RPMI7951 (cell line): ENCODE data around the gene DCAKD. TPM values are rescaled to one million over a fixed set of nuclear protein-coding genes. Genes with fewer than 3 reads are reported as not detected.

Source experiments
- DNase-seq: peaks from one replicate; pipeline ENCODE4 v3.0.0-alpha.2; 2012; ENCODE audit warnings: low read depth
- total RNA-seq: library from RNA; depleted of rRNA; stranded (reverse); fragments of >200 nt; shearing (Covaris generic); gene quantifications from 2 replicates; pipeline ENCODE4 v1.2.3, GENCODE V29; 2014; rRNA removed

DCAKD gene
- 33.6 and 35.9 TPM in 2 replicates for total RNA-seq

- DNase-seq: peak; percentile 95
Observed at GRCh38 chr17:45051060-45051719, at the start of gene DCAKD. Gene DCAKD, minus strand, starts transcription at chr17:45051632. Its CDS starts 16,747 bp downstream, at chr17:45034885.

DNA sequence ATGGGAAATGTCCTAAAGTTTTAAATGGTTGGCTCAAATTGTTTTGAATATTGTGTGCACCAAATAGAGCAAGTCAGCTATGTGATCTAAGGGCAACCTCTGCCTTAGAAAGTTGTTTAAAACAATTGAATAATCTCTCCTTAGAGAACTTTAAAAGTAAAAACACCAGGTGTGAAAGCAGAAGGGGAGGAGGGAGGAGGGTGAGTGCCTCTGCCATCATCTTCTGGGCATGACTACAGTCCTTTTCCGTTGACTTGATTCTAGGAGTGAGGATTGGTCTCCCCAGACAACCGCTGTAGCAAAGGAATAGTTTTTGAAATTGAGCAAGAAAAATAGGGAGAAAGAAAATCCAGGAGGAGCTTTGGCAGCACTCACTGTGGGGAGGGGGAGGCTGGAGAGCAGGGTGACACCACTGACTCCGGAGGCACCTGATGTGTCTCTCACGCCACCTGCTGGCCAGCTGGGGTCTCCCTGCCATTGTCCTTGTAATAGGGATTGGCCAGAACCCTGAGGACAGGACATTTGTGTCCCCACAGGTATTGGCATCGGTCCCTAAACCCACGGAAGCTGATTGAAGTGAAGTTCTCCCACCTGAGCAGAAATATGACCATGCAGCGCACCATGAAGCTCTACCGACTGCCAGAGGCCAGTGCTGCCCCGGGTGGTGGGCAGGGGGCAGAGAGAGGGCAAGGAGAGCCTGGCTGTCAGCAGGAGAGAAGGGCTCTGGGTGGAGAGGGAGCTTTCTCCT, 47.6 kb upstream of the DCAKD start:
- DNase-seq: peak; percentile 57

DNA sequence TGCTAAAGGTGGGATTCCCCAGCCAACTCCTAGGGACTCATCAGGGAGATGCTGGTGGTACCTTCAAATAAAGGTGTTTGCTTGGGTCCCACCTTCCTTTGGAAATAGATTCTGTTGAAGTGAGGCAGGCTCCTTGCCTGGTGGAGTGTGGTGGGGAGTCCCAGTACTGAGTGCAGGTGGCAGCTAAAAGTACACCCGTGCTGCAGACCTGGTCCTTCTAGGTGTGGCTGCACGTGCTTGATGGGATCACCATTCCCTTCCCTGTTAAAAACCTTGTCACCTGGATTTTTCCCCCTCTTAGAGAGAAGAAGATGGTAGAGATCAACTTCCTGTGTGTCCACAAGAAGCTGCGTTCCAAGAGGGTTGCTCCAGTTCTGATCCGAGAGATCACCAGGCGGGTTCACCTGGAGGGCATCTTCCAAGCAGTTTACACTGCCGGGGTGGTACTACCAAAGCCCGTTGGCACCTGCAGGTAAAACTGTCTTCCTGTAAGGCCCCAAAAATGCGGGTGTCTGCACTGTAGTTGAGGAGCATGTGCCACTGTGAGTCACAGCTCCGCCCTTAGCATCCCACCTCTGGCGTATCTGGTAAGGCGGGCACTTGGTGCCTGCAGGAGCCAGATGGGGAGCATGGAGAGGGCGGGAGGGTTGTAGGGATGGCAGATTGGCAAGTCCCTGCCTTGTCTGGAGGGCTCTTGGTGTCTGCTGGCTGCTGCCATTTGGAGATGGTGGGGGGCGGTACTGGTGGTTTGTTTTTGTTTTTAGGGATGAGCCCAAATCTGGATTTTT, 46.8 kb upstream of the DCAKD start:
- DNase-seq: no peak

DNA sequence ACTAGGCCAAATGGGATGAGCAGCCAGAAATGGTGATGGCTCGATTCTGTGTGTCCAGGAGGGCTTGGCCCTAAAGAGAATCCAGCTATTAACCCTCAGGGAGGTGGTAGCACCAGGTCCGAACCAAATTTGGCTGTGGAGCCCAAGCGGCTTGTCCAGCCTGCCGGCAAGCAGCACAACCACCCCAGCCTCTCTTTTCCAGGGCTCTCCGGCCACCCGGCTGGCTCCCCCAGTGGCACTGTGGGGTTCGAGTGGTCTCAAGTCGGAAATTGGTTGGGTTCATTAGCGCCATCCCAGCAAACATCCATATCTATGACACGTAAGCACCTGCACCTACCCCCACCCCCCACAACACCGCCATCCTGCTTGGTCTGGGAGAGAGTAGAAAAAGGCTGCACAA, 45.5 kb upstream of the DCAKD start:
- no peak for DNase-seq

DNA sequence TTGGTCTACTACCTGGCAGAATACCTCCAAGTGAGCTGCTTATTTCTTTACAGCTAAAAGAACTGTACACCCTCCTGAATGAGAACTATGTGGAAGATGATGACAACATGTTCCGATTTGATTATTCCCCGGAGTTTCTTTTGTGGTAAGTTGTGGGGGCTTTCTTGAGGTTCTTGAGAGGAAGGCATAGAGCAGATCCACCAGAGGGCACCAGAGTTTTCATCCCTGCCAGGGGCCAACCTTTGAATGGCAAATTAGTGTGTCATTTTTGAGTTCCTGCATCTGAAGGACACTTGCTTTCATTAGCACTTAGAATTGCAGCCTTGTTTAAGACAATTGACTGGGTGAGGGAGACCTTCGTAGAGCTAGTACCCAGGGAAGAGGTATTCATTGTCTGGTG, 44.7 kb upstream of the DCAKD start:
- peak; percentile 17 for DNase-seq

DNA sequence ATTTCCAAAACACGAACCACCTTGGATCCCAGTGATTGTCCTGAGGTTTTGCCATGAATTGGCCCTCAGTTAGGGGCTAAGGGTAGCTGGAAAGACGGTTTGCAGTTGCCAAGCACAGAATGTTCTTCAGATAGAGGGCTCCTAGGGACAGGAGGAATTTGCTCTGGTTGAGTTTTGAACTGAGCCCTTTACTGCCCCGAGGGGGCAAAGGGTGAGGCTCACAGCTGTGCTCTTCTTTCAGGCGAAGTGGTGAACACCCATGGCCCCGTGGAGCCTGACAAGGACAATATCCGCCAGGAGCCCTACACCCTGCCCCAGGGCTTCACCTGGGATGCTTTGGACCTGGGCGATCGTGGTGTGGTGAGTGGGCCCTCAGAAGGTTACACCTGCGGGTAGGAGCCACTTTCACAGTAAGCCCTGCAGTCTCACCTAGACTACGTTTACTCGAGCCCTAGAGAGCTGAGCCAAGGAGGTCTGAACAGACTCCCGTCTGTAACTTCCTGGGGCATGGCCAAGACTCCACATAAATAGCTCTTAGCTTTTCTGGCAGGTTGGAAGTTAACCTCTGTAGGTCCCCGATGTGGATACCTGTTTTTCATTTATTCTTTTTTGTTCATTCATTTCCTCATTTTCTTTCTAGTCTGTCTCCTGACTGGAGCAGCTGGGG, 42.1 kb upstream of the DCAKD start:
- peak; percentile 39 for DNase-seq

GRCh38 chr17:45092911-45093430, 41.5 kb upstream of the DCAKD start:
- DNase-seq: peak; percentile 95

GRCh38 chr17:45091778-45092425, 40.5 kb upstream of the DCAKD start:
- peak; percentile 17 for DNase-seq

DNA sequence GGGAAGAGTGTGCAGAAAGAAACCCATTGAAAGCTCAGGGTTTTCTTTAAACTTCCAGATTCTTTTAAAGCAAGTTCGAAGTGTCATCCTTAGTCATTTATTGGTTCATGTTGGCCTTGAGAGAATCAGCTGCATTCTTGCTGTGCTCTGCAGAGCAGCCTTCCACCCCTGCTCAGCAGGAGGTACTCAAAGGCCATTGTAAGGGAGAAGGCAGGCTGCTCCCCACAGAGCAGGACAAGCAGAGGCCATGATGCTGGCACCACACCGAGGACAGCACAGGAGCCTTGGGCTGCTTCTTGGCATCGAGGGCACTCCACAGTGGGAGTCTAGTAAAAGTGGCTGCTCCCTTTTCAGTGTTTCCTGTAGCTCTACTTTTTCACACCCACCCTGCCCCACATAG, 39.3 kb upstream of the DCAKD start:
- DNase-seq: no peak

- no peak for DNase-seq
Observed at GRCh38 chr17:45088741-45089140, 37.3 kb upstream of the DCAKD start.

DNA sequence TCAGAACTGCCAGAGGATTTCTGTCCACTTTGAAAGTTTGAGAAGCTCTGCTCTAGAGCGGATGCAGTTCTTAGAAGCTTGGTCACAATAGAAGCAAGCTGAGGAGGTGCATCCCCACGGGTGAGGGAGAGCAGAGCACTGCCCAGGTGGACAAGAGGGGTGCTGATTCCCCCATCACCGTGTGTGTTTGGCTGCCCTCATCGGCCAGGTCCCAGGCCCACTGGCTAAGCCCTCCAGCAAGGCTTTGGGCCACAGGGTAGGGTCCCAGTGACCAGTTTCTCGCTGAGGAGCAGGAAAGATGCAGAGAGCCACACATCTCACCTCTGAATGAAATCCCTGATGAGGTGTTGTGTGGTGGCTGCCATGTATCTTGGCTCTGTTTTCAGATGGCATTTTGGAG, 36.5 kb upstream of the DCAKD start:
- no peak for DNase-seq

GRCh38 chr17:45087504-45087975, 36.1 kb upstream of the DCAKD start:
- no peak for DNase-seq

DNA sequence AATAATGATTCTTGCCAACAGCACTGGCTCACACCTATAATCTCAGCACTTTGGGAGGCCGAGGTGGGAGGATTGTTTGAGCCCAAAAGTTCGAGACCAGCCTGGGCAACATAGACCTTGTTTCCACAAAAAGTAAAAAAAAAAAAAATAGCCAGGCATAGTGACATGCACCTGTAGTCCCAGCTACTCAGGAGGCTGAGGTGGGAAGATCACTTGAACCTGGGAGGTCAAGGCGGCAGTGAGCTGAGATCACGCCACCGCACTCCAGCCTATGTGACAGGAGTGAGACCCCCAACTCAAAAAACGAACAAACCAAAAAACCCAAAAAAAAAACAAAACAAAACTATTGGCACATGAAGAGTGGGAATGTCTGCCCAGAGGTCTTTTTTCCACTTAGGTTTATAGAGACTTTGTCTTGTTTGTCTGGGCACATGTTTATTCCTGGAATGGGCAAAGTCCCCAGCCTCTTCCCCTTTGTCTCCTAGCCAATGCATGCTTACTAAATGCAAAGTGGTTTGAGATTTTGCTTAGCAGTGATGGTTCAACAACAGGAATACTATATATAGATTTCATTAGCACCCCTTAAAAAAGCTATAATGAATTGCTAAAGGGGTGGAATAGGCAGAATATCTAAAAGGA, 35.6 kb upstream of the DCAKD start:
- no peak for DNase-seq

DNA sequence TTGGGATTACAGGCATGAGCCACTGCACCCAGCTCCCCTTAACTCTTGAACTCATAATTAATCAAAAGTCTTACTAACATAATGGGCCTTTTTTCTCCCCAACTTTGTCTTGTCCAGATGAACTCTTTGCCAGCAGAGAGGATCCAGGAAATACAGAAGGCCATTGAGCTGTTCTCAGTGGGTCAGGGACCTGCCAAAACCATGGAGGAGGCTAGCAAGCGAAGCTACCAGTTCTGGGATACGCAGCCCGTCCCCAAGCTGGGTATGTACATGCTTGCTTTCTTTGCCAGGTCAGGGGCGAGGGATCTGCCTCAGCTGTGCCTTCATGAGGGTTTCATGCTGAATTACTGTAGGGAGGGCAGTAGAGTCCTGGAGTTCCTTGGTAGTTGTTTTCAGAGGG, 35.0 kb upstream of the DCAKD start:
- DNase-seq: no peak

DNA sequence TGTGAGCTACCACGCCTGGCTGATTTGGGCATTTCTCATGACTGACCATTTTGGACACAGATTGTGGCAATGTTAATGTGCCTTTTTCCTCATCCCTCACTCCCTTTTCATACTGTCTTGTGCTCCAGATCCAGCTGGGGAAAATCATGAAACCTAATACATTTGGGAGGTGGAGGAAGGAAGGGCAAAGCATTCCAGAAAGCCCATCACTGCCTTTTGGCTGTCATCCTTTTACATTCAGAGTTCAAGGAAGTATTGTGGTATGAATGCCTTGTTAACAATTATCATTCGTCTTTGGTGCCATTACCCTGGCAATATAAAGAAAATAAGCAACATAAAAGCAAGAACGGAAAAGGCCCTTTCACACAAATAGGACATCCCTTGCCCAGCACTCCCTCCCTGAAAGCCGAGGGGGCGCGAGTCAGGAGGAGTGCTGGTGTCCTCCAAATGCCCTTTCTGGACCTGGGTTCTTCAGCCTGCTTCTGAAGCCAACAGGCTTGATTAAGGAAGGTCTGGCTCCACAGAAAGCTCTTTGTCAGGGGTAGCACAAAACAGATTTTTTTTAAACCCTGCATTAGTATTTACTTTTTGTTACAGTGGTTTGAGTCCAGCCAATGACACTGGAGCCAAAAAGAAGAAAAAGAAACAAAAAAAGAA, 29.7 kb upstream of the DCAKD start:
- no peak for DNase-seq

GRCh38 chr17:45077643-45078042, 26.2 kb upstream of the DCAKD start:
- no peak for DNase-seq

DNA sequence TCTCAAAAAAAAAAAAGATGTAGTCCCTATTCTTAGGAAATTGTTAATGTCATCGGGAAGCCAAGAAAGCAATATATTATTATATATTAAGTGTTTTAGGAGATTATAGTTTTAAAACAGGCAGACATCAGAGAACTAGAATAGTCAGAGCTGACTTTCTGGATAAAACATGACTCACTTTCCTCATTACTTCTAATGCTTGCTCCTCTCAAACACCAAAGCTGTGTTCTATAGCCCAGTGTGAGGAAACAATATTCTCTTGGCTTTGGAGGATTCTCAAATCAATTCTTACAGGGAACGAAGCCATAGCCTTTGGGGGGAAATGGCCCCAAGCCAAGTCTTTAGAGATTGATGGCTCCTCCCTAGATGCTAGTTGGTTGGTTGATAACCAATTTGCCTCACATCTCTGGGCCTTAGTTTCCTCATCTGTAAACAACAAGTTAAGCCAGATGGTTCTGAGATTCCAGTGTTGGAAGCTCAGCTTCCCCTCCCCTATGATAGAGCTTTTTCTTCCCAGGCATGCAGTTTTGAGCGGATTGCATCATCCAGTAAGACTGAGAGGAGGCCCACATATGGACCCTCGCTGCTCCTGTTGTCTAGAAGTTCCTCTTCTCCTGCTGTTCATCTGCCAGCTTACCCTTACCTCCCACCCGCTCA, 22.1 kb upstream of the DCAKD start:
- DNase-seq: no peak

DNA sequence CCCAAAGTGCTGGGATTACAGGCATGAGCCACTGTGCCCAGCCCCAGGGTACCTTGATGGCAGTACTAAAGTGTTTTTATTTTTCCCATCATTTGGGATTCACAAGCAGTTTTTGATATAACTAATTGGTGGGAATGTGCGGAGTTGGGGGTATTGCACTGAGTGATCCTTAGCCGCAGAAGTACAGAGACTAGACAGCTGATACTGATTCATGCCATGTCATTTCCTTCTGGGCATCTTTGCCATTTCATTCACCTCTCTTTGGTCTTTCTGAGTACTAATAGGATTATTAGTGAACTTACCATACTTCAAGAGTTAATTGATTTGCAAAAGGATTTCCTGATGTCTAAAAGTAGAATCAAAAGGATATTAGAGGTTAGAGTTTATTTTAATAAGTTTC, 19.4 kb upstream of the DCAKD start:
- no peak for DNase-seq

DNA sequence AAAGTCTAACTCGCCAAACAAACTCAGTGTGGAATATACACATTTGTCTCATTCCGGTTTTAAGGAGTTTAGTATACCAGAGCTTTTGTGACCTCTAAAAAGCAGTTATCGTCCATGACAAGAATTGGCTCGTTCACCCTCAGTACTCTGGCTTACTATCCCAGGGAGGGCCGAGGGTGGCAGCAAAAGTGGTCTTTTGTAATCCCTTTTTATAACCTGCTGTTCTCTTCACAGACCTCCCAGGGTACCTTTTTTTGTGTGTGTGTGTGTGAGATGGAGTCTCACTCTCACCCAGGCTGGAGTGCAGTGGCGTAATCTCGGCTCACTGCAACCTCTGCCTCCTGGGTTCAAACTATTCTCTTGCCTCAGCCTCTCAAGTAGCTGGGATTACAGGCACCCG, 18.6 kb upstream of the DCAKD start:
- DNase-seq: no peak

GRCh38 chr17:45067637-45068036, 16.2 kb upstream of the DCAKD start:
- no peak for DNase-seq
